GM19372 (cell line): ENCODE data around the gene CACNB1.
"Not testable (repeated sequence)": the region's sequence is repeated elsewhere in the genome, so short reads cannot be mapped to it uniquely, and the experiment has no call there.

Experiments used
- ATAC-seq: cut with Tn5 transposase; IDR thresholded peaks from one replicate; pipeline ENCODE4 v1.9.1; 2021; ENCODE audit warnings: mild to moderate bottlenecking, low read depth, moderate library complexity; ENCODE audit not compliant: unreplicated experiment

Gene CACNB1

DNA sequence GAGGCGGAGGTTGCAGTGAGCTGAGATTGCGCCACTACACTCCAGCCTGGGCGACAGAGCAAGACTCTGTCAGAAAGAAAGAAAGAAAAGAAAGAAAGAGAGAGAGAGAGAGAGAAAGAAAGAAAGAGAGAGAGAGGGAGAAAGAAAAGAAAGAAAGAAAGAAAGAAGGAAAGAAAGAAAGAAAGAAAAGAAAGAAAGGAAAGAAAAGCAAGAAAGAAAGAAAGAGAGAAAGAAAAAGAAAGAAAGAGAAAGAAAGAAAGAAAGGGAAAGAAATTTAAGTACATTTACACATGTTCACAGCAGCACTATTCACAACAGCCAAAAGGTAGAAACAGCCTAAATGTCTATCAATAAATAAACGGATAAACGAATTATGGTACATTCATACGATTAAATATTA lies 67.9 kb downstream of the CACNB1 start:
- ATAC-seq, result not testable (repeated sequence)

DNA sequence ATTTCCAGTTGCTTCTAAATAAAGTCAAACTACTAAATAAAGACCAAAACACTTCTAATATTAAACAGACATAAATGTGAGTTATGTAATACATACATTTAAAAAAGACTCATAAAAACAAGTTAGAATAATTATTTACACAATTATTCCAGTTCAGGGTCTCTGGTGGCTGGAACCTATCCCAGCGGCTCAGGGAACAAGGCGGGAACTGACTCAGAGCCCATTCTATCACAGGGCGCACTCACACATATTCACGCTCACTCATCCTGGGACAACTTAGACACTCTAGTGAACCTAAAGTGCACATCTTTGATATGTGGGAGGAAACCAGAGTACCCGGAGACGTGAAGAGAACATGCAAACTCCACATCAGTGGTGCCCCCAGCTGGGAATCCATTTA lies 71.0 kb downstream of the CACNB1 start:
- no peak for ATAC-seq

DNA sequence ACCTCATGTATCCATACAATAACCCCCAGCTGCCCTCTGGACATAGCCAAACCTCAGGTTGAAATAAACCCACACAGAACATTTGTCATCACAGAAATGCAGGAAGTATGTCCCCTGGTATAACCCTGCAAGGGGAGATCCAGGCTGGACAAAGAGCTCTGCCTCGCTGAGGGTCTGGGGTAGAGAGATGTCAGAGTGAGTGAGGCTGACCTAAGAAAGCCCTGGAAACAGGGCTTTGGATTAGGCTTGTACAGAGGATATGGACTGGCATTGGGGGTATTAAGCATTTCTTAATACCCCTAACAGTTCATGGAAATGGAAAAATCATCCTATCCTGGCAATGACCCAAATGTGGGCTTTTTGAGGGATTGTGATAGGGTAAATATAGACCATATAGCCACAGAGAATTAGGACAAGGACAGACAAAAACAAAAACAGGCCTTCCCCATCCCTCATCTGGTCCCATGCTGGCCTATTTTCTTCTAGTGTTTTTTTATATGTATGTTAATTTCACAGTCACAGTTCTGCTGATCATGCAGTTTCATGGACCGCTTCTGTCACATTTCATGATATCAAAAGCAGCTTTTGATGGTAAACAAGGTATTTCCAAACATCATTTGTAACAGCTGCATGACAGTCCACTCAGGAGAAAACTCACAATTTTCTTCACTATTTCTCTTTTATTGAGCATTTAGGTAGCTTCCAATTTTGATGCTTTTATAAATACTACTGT lies 72.2 kb downstream of the CACNB1 start:
- no peak for ATAC-seq

DNA sequence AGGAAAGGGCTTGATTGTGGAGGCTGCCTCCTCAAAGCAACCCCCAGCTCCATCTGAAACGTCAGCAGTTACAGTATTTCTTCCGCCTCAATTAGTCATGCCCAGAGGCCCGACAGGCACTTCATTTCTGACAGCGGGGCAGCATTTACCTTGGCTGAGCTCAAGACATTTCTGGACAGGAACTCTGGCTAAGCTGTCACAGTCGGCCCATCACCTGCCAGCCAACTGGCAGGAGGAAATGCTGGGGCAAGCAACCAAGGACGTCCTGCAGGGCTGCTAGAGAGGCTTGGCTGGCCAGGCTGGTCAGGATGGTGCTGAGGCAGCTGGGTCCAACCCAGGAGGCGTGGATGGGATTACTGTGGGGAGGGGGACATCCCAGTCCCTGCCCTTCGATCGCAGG lies 73.8 kb downstream of the CACNB1 start:
- ATAC-seq, result no peak
